HepG2 (cell line): Measurements from ENCODE around the gene SRF. TPM values are rescaled to one million over a fixed set of nuclear protein-coding genes. Genes with fewer than 3 reads are reported as not detected.

Source experiments
- ATAC-seq: fragments of 200-7000 bp; cut with Tn5 transposase; 3 replicates; pipeline ENCODE4 v1.9.1; 2020; ENCODE audit warnings: mild to moderate bottlenecking, moderate library complexity
- BruUV-seq: library from RNA; stranded (reverse); fragments of 400-500 nt; replicated peaks from 2 replicates; lab custom pipeline; 2021; lab: Mats Ljungman, UMichigan
- CTCF ChIA-PET: fragments of 300-600 bp; formaldehyde crosslinking; extraction: SDS; loops from one replicate; lab custom pipeline; 2021; ENCODE audit warnings: low total read pairs, inconsistent platforms, low intra/inter-chr PET ratio; lab: Yijun Ruan, JAX
- POLR2A ChIA-PET: fragments of 350-600 bp; sonication (Branson Sonifier 250); formaldehyde crosslinking; loops from one replicate; lab custom pipeline; 2020; ENCODE audit warnings: antibody characterized with exemption, inconsistent platforms; lab: Yijun Ruan, JAX
- DNase-seq: peaks from one replicate; pipeline ENCODE4 v3.0.0-alpha.2; 2015; ENCODE audit warnings: low spot score
- FAIRE-seq: peaks from 3 replicates; lab custom pipeline; 2011; peaks lifted over from hg19 to GRCh38; lab: Jason Lieb, UNC
- H2AFZ ChIP-seq: one replicate; pipeline ENCODE4 v1.6.1; 2011; ENCODE audit warnings: low read length, inconsistent platforms
- H3K27ac ChIP-seq: fragments of 300-600 bp; 3 replicates; pipeline ENCODE4 v1.8.0; 2011; ENCODE audit warnings: mixed run types, mild to moderate bottlenecking, mixed read lengths, low read length, inconsistent platforms; ENCODE audit not compliant: insufficient read depth; ENCODE audit errors: extremely low read length
- H3K27me3 ChIP-seq, 2 experiments: fragments of 200-600 bp in 1 of 2; 2 replicates in 1 of 2; 3 replicates in 1 of 2; pipeline versions ENCODE4 v1.6.0 to v1.8.0; 2011; ENCODE audit warnings: low read length in 2 of 2, mild to moderate bottlenecking in 2 of 2, moderate library complexity in 2 of 2, inconsistent platforms in 1 of 2; ENCODE audit not compliant: insufficient read depth in 2 of 2, control insufficient read depth in 1 of 2
- H3K36me3 ChIP-seq, 2 experiments: fragments of 200-600 bp in 1 of 2; replicated peaks in 1 of 2; 2 replicates in 1 of 2; 3 replicates in 1 of 2; pipeline versions ENCODE4 v1.5.1 to v1.8.0; 2011; ENCODE audit warnings: low read length in 2 of 2, inconsistent platforms in 1 of 2; ENCODE audit not compliant: insufficient read depth in 2 of 2, control insufficient read depth in 1 of 2
- H3K4me1 ChIP-seq: 2 replicates; pipeline ENCODE4 v1.5.1; 2012; ENCODE audit warnings: low read length, inconsistent platforms; ENCODE audit not compliant: insufficient read depth
- H3K4me2 ChIP-seq: 2 replicates; pipeline ENCODE4 v1.6.0; 2011; ENCODE audit warnings: low read depth, low read length, inconsistent platforms
- H3K4me3 ChIP-seq, 3 experiments: fragments of 200-600 bp in 1 of 3; sonication (generic), shearing (Covaris generic) in 1 of 3; replicated peaks in 1 of 3; 2 replicates each; pipeline ENCODE4 v1.5.1; 2011 to 2016; ENCODE audit warnings: low read length in 3 of 3, inconsistent platforms in 2 of 3, low read depth in 2 of 3, mild to moderate bottlenecking in 2 of 3, control low read depth in 1 of 3, mixed read lengths in 1 of 3; ENCODE audit not compliant: insufficient read depth in 1 of 3
- H3K79me2 ChIP-seq: one replicate; pipeline ENCODE4 v1.6.1; 2011; ENCODE audit warnings: low read length, inconsistent platforms; ENCODE audit not compliant: insufficient read depth
- H3K9ac ChIP-seq: 2 replicates; pipeline ENCODE4 v1.6.0; 2011; ENCODE audit warnings: mild to moderate bottlenecking, low read depth, low read length, inconsistent platforms; ENCODE audit not compliant: insufficient read depth
- H3K9me3 ChIP-seq: 2 replicates; pipeline ENCODE4 v1.5.1; 2012; ENCODE audit warnings: mild to moderate bottlenecking, low read length
- H4K20me1 ChIP-seq: 2 replicates; pipeline ENCODE4 v1.6.0; 2011; ENCODE audit warnings: inconsistent platforms, mild to moderate bottlenecking, low read length, moderate library complexity; ENCODE audit not compliant: insufficient read depth
- CEBPB ChIP-seq: IDR thresholded peaks from 2 replicates; pipeline ENCODE4 v1.6.1; 2011; ENCODE audit warnings: low read depth, low read length, improper control_type of control experiment, borderline replicate concordance
- ELF1 ChIP-seq: sonication (generic); formaldehyde crosslinking; IDR thresholded peaks from 2 replicates; pipeline ENCODE4 v1.4.0; 2020; ENCODE audit warnings: missing genetic modification reagents
- HNRNPL ChIP-seq: fragments of 200-400 bp; formaldehyde crosslinking; IDR thresholded peaks from 2 replicates; pipeline ENCODE4 v1.6.1; 2017; ENCODE audit warnings: mild to moderate bottlenecking, low read depth, low read length
- JDP2 ChIP-seq: sonication (generic); formaldehyde crosslinking; IDR thresholded peaks from 2 replicates; pipeline ENCODE4 v1.8.1; 2022; ENCODE audit warnings: missing genetic modification reagents, borderline replicate concordance
- MBNL3 ChIP-seq: fragments of 250-450 bp; sonication (Bioruptor Pico); conservative IDR thresholded peaks from 2 replicates; pipeline ENCODE4 v1.8.0; 2022; ENCODE audit warnings: mild to moderate bottlenecking, inconsistent platforms
- MTERF4 ChIP-seq: sonication (generic); formaldehyde crosslinking; IDR thresholded peaks from 2 replicates; pipeline ENCODE4 v1.8.0; 2023; ENCODE audit warnings: mild to moderate bottlenecking, missing genetic modification reagents
- NFYB ChIP-seq: sonication (generic); formaldehyde crosslinking; IDR thresholded peaks from 2 replicates; pipeline ENCODE4 v1.4.0; 2020; ENCODE audit warnings: missing genetic modification reagents
- PAF1 ChIP-seq: IDR thresholded peaks from 2 replicates; pipeline ENCODE4 v1.6.1; 2016; ENCODE audit warnings: missing genetic modification reagents, missing compliant biosample characterization
- POLR2G ChIP-seq: fragments of 200-400 bp; formaldehyde crosslinking; IDR thresholded peaks from 2 replicates; pipeline ENCODE4 v1.6.1; 2018; ENCODE audit warnings: mild to moderate bottlenecking, low read depth, low read length, moderate library complexity
- TOE1 ChIP-seq: sonication (generic); formaldehyde crosslinking; IDR thresholded peaks from 2 replicates; pipeline ENCODE4 v1.4.0; 2020; ENCODE audit warnings: mild to moderate bottlenecking, missing genetic modification reagents
- ZNF10 ChIP-seq: sonication (generic); formaldehyde crosslinking; IDR thresholded peaks from 2 replicates; pipeline ENCODE4 v1.4.0; 2020; ENCODE audit warnings: mild to moderate bottlenecking, low read depth, missing genetic modification reagents, borderline replicate concordance
- ZNF569 ChIP-seq: sonication (generic); formaldehyde crosslinking; IDR thresholded peaks from 2 replicates; pipeline ENCODE4 v1.5.0; 2020; ENCODE audit warnings: mild to moderate bottlenecking, missing genetic modification reagents, moderate library complexity, borderline replicate concordance
- ZNF614 ChIP-seq: IDR thresholded peaks from 2 replicates; pipeline ENCODE4 v1.6.1; 2018; ENCODE audit warnings: missing biosample characterization, missing genetic modification reagents, inconsistent platforms, borderline replicate concordance
- WGBS: methylation state at CpG from one replicate; pipeline ENCODE4 v1.1.6; 2017; ENCODE audit warnings: low lambda C conversion rate; 5-methylcytosine and 5-hydroxymethylcytosine counted together
- in situ Hi-C: cut with HindIII; loops from 2 replicates; pipeline ENCODE4 v1.10.0; 2017; ENCODE audit warnings: low pct_unique_long_range_greater_than_20kb; ENCODE audit not compliant: extremely low pct_ligation_motif_present
- intact Hi-C: fragments of 100-400 bp; cut with micrococcal nuclease; formaldehyde crosslinking; loops from one replicate; pipeline ENCODE4 v1.10.0; 2022; ENCODE audit not compliant: unreplicated experiment
- polyA plus RNA-seq, 8 experiments: library from polyadenylated mRNA; depleted of rRNA in 3 of 8; stranded (reverse) in 7 of 8; unstranded in 1 of 8; fragments of >200 nt; fragmentation: Illumina TruSeq in 4 of 8; extraction: Trizol in 4 of 8; gene quantifications; 2 replicates each; pipeline versions ENCODE4 v1.2.1 to v1.2.3, GENCODE V29; 2011 to 2016; ENCODE audit warnings: low read depth in 4 of 8, missing spikeins in 1 of 8, mixed read lengths in 1 of 8; ENCODE audit not compliant: insufficient read depth in 1 of 8
- total RNA-seq, 5 experiments: library from RNA; depleted of rRNA; stranded (reverse); fragments of >200 nt; fragmentation: Illumina TruSeq; extraction: Trizol; gene quantifications; 2 replicates each; pipeline ENCODE4 v1.2.3, GENCODE V29; 2016; ENCODE audit warnings: low read depth in 1 of 5
- TF ChIP-seq, protein P1 (sequence below): sonication (generic); formaldehyde crosslinking; IDR thresholded peaks from 2 replicates; pipeline ENCODE4 v1.4.0; 2020; ENCODE audit warnings: mild to moderate bottlenecking, low read depth, missing genetic modification reagents

Gene SRF
- total and polyA plus RNA-seq, 2 of the 13 experiments (the other 11 are each of a cell fraction or from before 2014, with no cell fraction given) = 25.5 to 44.1 TPM

GRCh38 chr6:43183441-43183840 lies 12.4 kb downstream of the SRF start:
- CTCF ChIA-PET = no interaction called here
- no TSS peak for BruUV-seq

GRCh38 chr6:43184268-43184985 lies 13.4 kb downstream of the SRF start:
- Histone ChIP-seq H3K4me2 (no peak overlapping the region), H2AFZ (no peak overlapping the region), H3K4me1 (peaks cover 23% of the 10 kb centered on the region), H3K36me3 (peaks cover 7 to 9% of the 10 kb centered on the region in 2 experiments), H3K9ac (no peak overlapping the region), H3K4me3 (no peak overlapping the region), H3K79me2 (no peaks in the 10 kb centered on the region), H3K27me3 (no peaks in the 10 kb centered on the region; a peak in 1 of 5 replicates), H3K9me3 (no peaks in the 10 kb centered on the region), H3K27ac (no peak overlapping the region), H4K20me1 (no peaks in the 10 kb centered on the region)
- ATAC-seq (no peak), FAIRE-seq (no peak), DNase-seq (no peak)
- intact Hi-C loops (no loop called here), in situ Hi-C loops (no loop called here)
- BruUV-seq = no TSS peak
- WGBS = 92% methylated on average over 21 of the region's 21 CpGs
- POLR2A ChIA-PET = no interaction called here
- CTCF ChIA-PET = no interaction called here
- TF ChIP-seq, protein P1, sequence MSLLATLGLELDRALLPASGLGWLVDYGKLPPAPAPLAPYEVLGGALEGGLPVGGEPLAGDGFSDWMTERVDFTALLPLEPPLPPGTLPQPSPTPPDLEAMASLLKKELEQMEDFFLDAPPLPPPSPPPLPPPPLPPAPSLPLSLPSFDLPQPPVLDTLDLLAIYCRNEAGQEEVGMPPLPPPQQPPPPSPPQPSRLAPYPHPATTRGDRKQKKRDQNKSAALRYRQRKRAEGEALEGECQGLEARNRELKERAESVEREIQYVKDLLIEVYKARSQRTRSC (CRISPR knock-in tag) = no peak
- TF ChIP-seq CEBPB = peak; percentile 73
- TF ChIP-seq ZNF614 = no peak
- no peak for TF ChIP-seq PAF1 (CRISPR knock-in tag)
- TF ChIP-seq ZNF569 (CRISPR knock-in tag) = no peak
- no peak for TF ChIP-seq ELF1 (CRISPR knock-in tag)
- TF ChIP-seq HNRNPL = no peak

More at GRCh38 chr6:43183441-43183840, 12.4 kb downstream of the SRF start:
- no peaks in the 10 kb centered on the region; a peak in 1 of 5 replicates for H3K27me3 ChIP-seq
- no peak overlapping the region for H3K27ac ChIP-seq
- FAIRE-seq (no peak), ATAC-seq (no peak), DNase-seq (no peak)
- no peaks in the 10 kb centered on the region for H3K9me3 ChIP-seq
- H3K4me2 ChIP-seq = peak overlapping the region; percentile 96
- TF ChIP-seq MTERF4 (CRISPR knock-in tag) (no peak), TOE1 (CRISPR knock-in tag) (no peak), POLR2G (no peak), MBNL3 (no peak), NFYB (CRISPR knock-in tag) (no peak), ZNF10 (CRISPR knock-in tag) (no peak), JDP2 (CRISPR knock-in tag) (no peak)
- no peaks in the 10 kb centered on the region for H4K20me1 ChIP-seq
- in situ Hi-C loops = no loop called here
- no peak overlapping the region; a peak in 1 of 6 replicates for H3K4me3 ChIP-seq
- intact Hi-C loops = no loop called here
- POLR2A ChIA-PET = interaction anchor here (1.9 to 2.4 kb wide), 2 partner anchors 9 to 55 kb away, joined by 4 to 12 read pairs; no protein-coding TSS in a partner anchor
- peaks cover 14 to 19% of the 10 kb centered on the region in 2 experiments for H3K36me3 ChIP-seq
- H3K4me1 ChIP-seq = peaks cover 22% of the 10 kb centered on the region
- H3K9ac ChIP-seq = no peak overlapping the region
- no peak overlapping the region for H2AFZ ChIP-seq
- WGBS = 98% methylated on average over 4 of the region's 4 CpGs
- no peaks in the 10 kb centered on the region for H3K79me2 ChIP-seq
